Measurements from ENCODE around the gene ZNF469.

The ZNF469 gene

GRCh38 chr16:88429387-88430184 is 46.8 kb downstream of the ZNF469 start:
- DNase-seq = no peak

- no peak for DNase-seq
Measured at GRCh38 chr16:88430185-88430523, 47.4 kb downstream of the ZNF469 start.

- no peak for DNase-seq
Measured at GRCh38 chr16:88430524-88431446, 48.0 kb downstream of the ZNF469 start.

- DNase-seq = no peak
Measured at GRCh38 chr16:88431651-88432050, 48.9 kb downstream of the ZNF469 start.

GRCh38 chr16:88432174-88432573 is 49.4 kb downstream of the ZNF469 start:
- DNase-seq = no peak

Data from NCI-H1092 treated with DMSO at 0.1 percent for 48 hours (cell line).